HCT116 (cell line): ENCODE measurements around the gene CMIP. TPM values are rescaled to one million over a fixed set of nuclear protein-coding genes. Genes with fewer than 3 reads are reported as not detected.

Experiments used
- ATAC-seq: fragments of 200-7000 bp; cut with Tn5 transposase; 2 replicates; pipeline ENCODE4 v1.9.1; 2020; ENCODE audit warnings: mild to moderate bottlenecking, moderate library complexity
- BruUV-seq: library from RNA; stranded (reverse); fragments of 400-500 nt; replicated peaks from 2 replicates; lab custom pipeline; 2021; lab: Mats Ljungman, UMichigan
- CTCF ChIA-PET: fragments of 300-600 bp; sonication (Branson Sonifier 250); formaldehyde crosslinking; loops from one replicate; lab custom pipeline; 2021; ENCODE audit warnings: antibody characterized with exemption; lab: Charles Lee
- POLR2A ChIA-PET: fragments of 300-600, 350-600 bp; sonication (Branson Sonifier 250); formaldehyde crosslinking; loops from one replicate; lab custom pipeline; 2021; ENCODE audit warnings: antibody characterized with exemption; lab: Charles Lee
- RAD21 ChIA-PET, 2 experiments: fragments of 300-600 bp; sonication (Branson Sonifier 250); formaldehyde crosslinking; loops; one replicate each; lab custom pipeline; 2023; ENCODE audit warnings: low total read pairs in 2 of 2; ENCODE audit not compliant: uncharacterized antibody in 2 of 2, unreplicated experiment in 2 of 2, low non-redundant PET in 1 of 2; lab: Charles Lee
- DNase-seq: peaks from one replicate; pipeline ENCODE4 v3.0.0-alpha.2; 2010; ENCODE audit warnings: low read depth, low spot score
- H2AFZ ChIP-seq: fragments of 200-600 bp; shearing (Covaris generic), sonication (generic); 2 replicates; pipeline ENCODE4 v1.6.1; 2017; ENCODE audit warnings: low read depth, mixed run types, mixed read lengths, antibody characterized with exemption, low read length; ENCODE audit not compliant: poor library complexity, severe bottlenecking
- H3K27ac ChIP-seq: 2 replicates; pipeline ENCODE4 v1.5.1; 2012; ENCODE audit warnings: low read depth, low read length
- H3K27me3 ChIP-seq: fragments of 200-600 bp; sonication (generic); 2 replicates; pipeline ENCODE4 v1.6.1; 2016; ENCODE audit warnings: mixed run types, low read length, mixed read lengths; ENCODE audit not compliant: insufficient read depth
- H3K36me3 ChIP-seq, 2 experiments: fragments of 200-500 bp in 1 of 2; fragments of 200-600 bp in 1 of 2; sonication (Bioruptor generic) in 1 of 2; sonication (generic) in 1 of 2; 2 replicates each; pipeline versions ENCODE4 v1.5.1 to v1.6.1; 2014 to 2016; ENCODE audit warnings: low read length in 2 of 2, inconsistent platforms in 1 of 2, mixed read lengths in 1 of 2, mixed run types in 1 of 2; ENCODE audit not compliant: insufficient read depth in 2 of 2, control insufficient read depth in 1 of 2
- H3K4me1 ChIP-seq, 2 experiments: fragments of 200-600 bp in 1 of 2; sonication (generic) in 1 of 2; 2 replicates each; pipeline versions ENCODE4 v1.5.1 to v1.6.1; 2012 to 2017; ENCODE audit warnings: low read length in 2 of 2, inconsistent platforms in 1 of 2, mild to moderate bottlenecking in 1 of 2, mixed read lengths in 1 of 2, mixed run types in 1 of 2, moderate library complexity in 1 of 2; ENCODE audit not compliant: insufficient read depth in 2 of 2, control insufficient read depth in 1 of 2
- H3K4me2 ChIP-seq: fragments of 200-600 bp; sonication (generic); 2 replicates; pipeline ENCODE4 v1.6.1; 2017; ENCODE audit warnings: mixed run types, low read length, mixed read lengths
- H3K4me3 ChIP-seq, 2 experiments: fragments of 200-600 bp in 1 of 2; sonication (generic) in 1 of 2; replicated peaks in 1 of 2; 2 replicates each; pipeline ENCODE4 v1.5.1; 2011 to 2016; ENCODE audit warnings: low read length in 2 of 2, control low read depth in 1 of 2, low read depth in 1 of 2, mild to moderate bottlenecking in 1 of 2, mixed read lengths in 1 of 2, mixed run types in 1 of 2
- H3K79me2 ChIP-seq: fragments of 200-600 bp; sonication (generic); 2 replicates; pipeline ENCODE4 v1.6.1; 2017; ENCODE audit warnings: mild to moderate bottlenecking, mixed run types, low read length, moderate library complexity, mixed read lengths; ENCODE audit not compliant: insufficient read depth
- H3K9ac ChIP-seq: fragments of 200-600 bp; sonication (generic); 2 replicates; pipeline ENCODE4 v1.6.1; 2016; ENCODE audit warnings: low read length, mixed read lengths
- H3K9me2 ChIP-seq: fragments of 200-600 bp; sonication (generic), shearing (Covaris generic); 2 replicates; pipeline ENCODE4 v1.6.1; 2017; ENCODE audit warnings: mixed run types, mild to moderate bottlenecking, moderate library complexity; ENCODE audit not compliant: insufficient read depth
- H3K9me3 ChIP-seq, 2 experiments: fragments of 200-500 bp in 1 of 2; fragments of 200-600 bp in 1 of 2; sonication (Bioruptor generic) in 1 of 2; sonication (generic) in 1 of 2; 2 replicates each; pipeline ENCODE4 v1.6.1; 2014 to 2017; ENCODE audit warnings: low read length in 2 of 2, mixed read lengths in 2 of 2, inconsistent platforms in 1 of 2, low read depth in 1 of 2, mild to moderate bottlenecking in 1 of 2, mixed run types in 1 of 2, moderate library complexity in 1 of 2; ENCODE audit not compliant: control insufficient read depth in 1 of 2, insufficient read depth in 1 of 2
- H4K20me1 ChIP-seq: fragments of 200-600 bp; sonication (generic), shearing (Covaris generic); 2 replicates; pipeline ENCODE4 v1.6.1; 2017; ENCODE audit warnings: mixed run types, mild to moderate bottlenecking, moderate library complexity; ENCODE audit not compliant: insufficient read depth
- CEBPB ChIP-seq: IDR thresholded peaks from 2 replicates; pipeline ENCODE4 v1.6.1; 2012; ENCODE audit warnings: low read depth
- EGR1 ChIP-seq: IDR thresholded peaks from 2 replicates; pipeline ENCODE4 v1.6.1; 2012; ENCODE audit warnings: low read depth
- ELF1 ChIP-seq: IDR thresholded peaks from 2 replicates; pipeline ENCODE4 v1.6.1; 2012; ENCODE audit warnings: low read depth, borderline replicate concordance
- EZH2 ChIP-seq: fragments of 200-600 bp; sonication (generic); IDR thresholded peaks from 2 replicates; pipeline ENCODE4 v1.6.1; 2017; ENCODE audit warnings: antibody characterized with exemption, mixed run types
- EZH2phosphoT487 ChIP-seq: fragments of 200-600 bp; IDR thresholded peaks from 2 replicates; pipeline ENCODE4 v1.6.1; 2018; ENCODE audit warnings: antibody characterized with exemption, borderline replicate concordance
- FOSL1 ChIP-seq: IDR thresholded peaks from 2 replicates; pipeline ENCODE4 v1.6.1; 2012; ENCODE audit warnings: low read depth
- MAX ChIP-seq: IDR thresholded peaks from 2 replicates; pipeline ENCODE4 v1.6.1; 2012
- POLR2AphosphoS5 ChIP-seq: IDR thresholded peaks from 2 replicates; pipeline ENCODE4 v1.6.1; 2011; ENCODE audit warnings: mild to moderate bottlenecking, low read depth, low read length, moderate library complexity
- REST ChIP-seq: IDR thresholded peaks from 2 replicates; pipeline ENCODE4 v1.6.1; 2012; ENCODE audit warnings: low read depth
- SRF ChIP-seq: IDR thresholded peaks from 2 replicates; pipeline ENCODE4 v1.6.1; 2012; ENCODE audit warnings: low read depth
- YY1 ChIP-seq: IDR thresholded peaks from 2 replicates; pipeline ENCODE4 v1.6.1; 2011; ENCODE audit warnings: low read length, low read depth, moderate library complexity, mild to moderate bottlenecking; ENCODE audit not compliant: insufficient replicate concordance; ENCODE audit errors: extremely low read depth
- ZBTB33 ChIP-seq: IDR thresholded peaks from 2 replicates; pipeline ENCODE4 v1.6.1; 2011; ENCODE audit warnings: mild to moderate bottlenecking, low read length, moderate library complexity; ENCODE audit not compliant: insufficient replicate concordance; ENCODE audit errors: extremely low read depth
- ZNF274 ChIP-seq: fragments of 200-500 bp; sonication (Bioruptor generic); IDR thresholded peaks from 2 replicates; pipeline ENCODE4 v1.6.1; 2014; ENCODE audit warnings: mild to moderate bottlenecking, low read depth, low read length, inconsistent platforms
- intact Hi-C: fragments of 100-400 bp; cut with micrococcal nuclease; formaldehyde crosslinking; loops from 2 replicates; pipeline ENCODE4 v1.10.0; 2022
- total RNA-seq: library from RNA; stranded (reverse); gene quantifications from one replicate; pipeline ENCODE4 v1.2.1, GENCODE V29; 2021; ENCODE audit not compliant: unreplicated experiment

Gene CMIP
- total RNA-seq, 1 experiment from 2014 or later: 64.6 TPM

GRCh38 chr16:81551821-81552304 lies 107.3 kb downstream of the CMIP start (continued):
- TF ChIP-seq REST: no peak
- no peak for TF ChIP-seq MAX
- no peak for TF ChIP-seq FOSL1
- TF ChIP-seq EZH2phosphoT487: no peak

- ChIA-PET POLR2A (no interaction called here), CTCF (no interaction called here)
- ATAC-seq: no peak
- TF ChIP-seq REST (no peak), CEBPB (no peak), SRF (no peak), ZBTB33 (no peak), EZH2 (no peak), ELF1 (no peak), ZNF274 (no peak), POLR2AphosphoS5 (no peak), EZH2phosphoT487 (no peak), MAX (no peak), YY1 (no peak), EGR1 (no peak)
Observed at GRCh38 chr16:81552743-81553079, 108.1 kb downstream of the CMIP start.

More at GRCh38 chr16:81552743-81553079, 108.1 kb downstream of the CMIP start:
- DNase-seq: no peak
- Histone ChIP-seq H3K9ac (no peak overlapping the region), H3K9me2 (no peaks in the 10 kb centered on the region), H3K4me1 (peaks cover 25 to 83% of the 10 kb centered on the region in 2 experiments; a peak in 3 of 4 replicates), H3K79me2 (peaks cover 99% of the 10 kb centered on the region), H3K4me3 (no peak overlapping the region), H2AFZ (no peak overlapping the region), H3K27ac (no peak overlapping the region), H3K27me3 (no peaks in the 10 kb centered on the region), H3K9me3 (no peaks in the 10 kb centered on the region), H4K20me1 (peaks cover 15% of the 10 kb centered on the region; the same call in 1 of the 2 replicates), H3K4me2 (no peak overlapping the region), H3K36me3 (peaks cover 0 to 2% of the 10 kb centered on the region in 2 experiments; a peak in 1 of 4 replicates)
- intact Hi-C loops: no loop called here
- RAD21 ChIA-PET: no interaction called here
- no TSS peak for BruUV-seq
